ENCODE results near the gene CELSR1. TPM values are rescaled to one million over a fixed set of nuclear protein-coding genes. Genes with fewer than 3 reads are reported as not detected.

Gene CELSR1
- total RNA-seq, 1 experiment from 2014 or later, result 37.6 TPM

GRCh38 chr22:46365166-46365624, 172.2 kb downstream of the CELSR1 start:
- Histone ChIP-seq H3K27ac (no peak overlapping the region), H3F3A (ENCODE audit: insufficient read depth, low read depth) (peaks cover 34% of the 10 kb centered on the region), H3K27me3 (ENCODE audit: insufficient read depth, low read depth) (no peaks in the 10 kb centered on the region), H3K9me3 (ENCODE audit: insufficient read depth, low read depth) (no peaks in the 10 kb centered on the region), H2AFZ (no peak overlapping the region), H3K4me2 (no peak overlapping the region), H3K36me3 (ENCODE audit: low read depth) (no peaks in the 10 kb centered on the region), H4K20me1 (ENCODE audit: insufficient read depth) (0 out of 2 replicates have a peak, but pooled peaks cover 2% of the 10 kb centered on the region), H3K4me1 (replicated peaks; ENCODE audit: insufficient read depth) (no peaks in the 10 kb centered on the region), H3K4me3 (no peak overlapping the region), H3K9me2 (ENCODE audit: insufficient read depth) (no peaks in the 10 kb centered on the region), H3K79me2 (ENCODE audit: low read depth) (no peaks in the 10 kb centered on the region)
- intact Hi-C loops (cut with micrococcal nuclease; ENCODE audit: unreplicated experiment), result no loop called here
- ChIA-PET POLR2A (ENCODE audit: unreplicated experiment) (no interaction called here), CTCF (no interaction called here)
- no TSS peak for BruUV-seq (replicated peaks)
- no peak for TF ChIP-seq EZH2 (IDR thresholded peaks at IDR 0.05; ENCODE audit: low read depth)
- TF ChIP-seq, protein P1, sequence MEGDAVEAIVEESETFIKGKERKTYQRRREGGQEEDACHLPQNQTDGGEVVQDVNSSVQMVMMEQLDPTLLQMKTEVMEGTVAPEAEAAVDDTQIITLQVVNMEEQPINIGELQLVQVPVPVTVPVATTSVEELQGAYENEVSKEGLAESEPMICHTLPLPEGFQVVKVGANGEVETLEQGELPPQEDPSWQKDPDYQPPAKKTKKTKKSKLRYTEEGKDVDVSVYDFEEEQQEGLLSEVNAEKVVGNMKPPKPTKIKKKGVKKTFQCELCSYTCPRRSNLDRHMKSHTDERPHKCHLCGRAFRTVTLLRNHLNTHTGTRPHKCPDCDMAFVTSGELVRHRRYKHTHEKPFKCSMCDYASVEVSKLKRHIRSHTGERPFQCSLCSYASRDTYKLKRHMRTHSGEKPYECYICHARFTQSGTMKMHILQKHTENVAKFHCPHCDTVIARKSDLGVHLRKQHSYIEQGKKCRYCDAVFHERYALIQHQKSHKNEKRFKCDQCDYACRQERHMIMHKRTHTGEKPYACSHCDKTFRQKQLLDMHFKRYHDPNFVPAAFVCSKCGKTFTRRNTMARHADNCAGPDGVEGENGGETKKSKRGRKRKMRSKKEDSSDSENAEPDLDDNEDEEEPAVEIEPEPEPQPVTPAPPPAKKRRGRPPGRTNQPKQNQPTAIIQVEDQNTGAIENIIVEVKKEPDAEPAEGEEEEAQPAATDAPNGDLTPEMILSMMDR (conservative IDR thresholded peaks at IDR 0.05), result no peak
- no peak for DNase-seq

- intact Hi-C loops (cut with micrococcal nuclease; ENCODE audit: unreplicated experiment), result no loop called here
- H4K20me1 ChIP-seq (ENCODE audit: insufficient read depth), result 0 out of 2 replicates have a peak, but pooled peaks cover 9% of the 10 kb centered on the region
- H3K27me3 ChIP-seq (ENCODE audit: insufficient read depth, low read depth), result no peaks in the 10 kb centered on the region
- no peaks in the 10 kb centered on the region for H3K9me2 ChIP-seq (ENCODE audit: insufficient read depth)
- no peak for DNase-seq
- no peaks in the 10 kb centered on the region for H3K4me1 ChIP-seq (replicated peaks; ENCODE audit: insufficient read depth)
- H3K27ac ChIP-seq, result no peak overlapping the region
- H3F3A ChIP-seq (ENCODE audit: insufficient read depth, low read depth), result peaks cover 40% of the 10 kb centered on the region
- no TSS peak for BruUV-seq (replicated peaks)
- no peaks in the 10 kb centered on the region for H3K36me3 ChIP-seq (ENCODE audit: low read depth)
- CTCF ChIA-PET, result no interaction called here
- TF ChIP-seq, protein P1 (conservative IDR thresholded peaks at IDR 0.05), result no peak
- TF ChIP-seq EZH2 (IDR thresholded peaks at IDR 0.05; ENCODE audit: low read depth), result no peak
- H3K4me3 ChIP-seq, result no peak overlapping the region
- POLR2A ChIA-PET (ENCODE audit: unreplicated experiment), result no interaction called here
- no peak overlapping the region for H3K4me2 ChIP-seq
- no peaks in the 10 kb centered on the region for H3K9me3 ChIP-seq (ENCODE audit: insufficient read depth, low read depth)
- no peaks in the 10 kb centered on the region for H3K79me2 ChIP-seq (ENCODE audit: low read depth)
- H2AFZ ChIP-seq, result no peak overlapping the region
These were observed 172.9 kb downstream of the CELSR1 start for GRCh38 chr22:46364341-46365165.

DNA sequence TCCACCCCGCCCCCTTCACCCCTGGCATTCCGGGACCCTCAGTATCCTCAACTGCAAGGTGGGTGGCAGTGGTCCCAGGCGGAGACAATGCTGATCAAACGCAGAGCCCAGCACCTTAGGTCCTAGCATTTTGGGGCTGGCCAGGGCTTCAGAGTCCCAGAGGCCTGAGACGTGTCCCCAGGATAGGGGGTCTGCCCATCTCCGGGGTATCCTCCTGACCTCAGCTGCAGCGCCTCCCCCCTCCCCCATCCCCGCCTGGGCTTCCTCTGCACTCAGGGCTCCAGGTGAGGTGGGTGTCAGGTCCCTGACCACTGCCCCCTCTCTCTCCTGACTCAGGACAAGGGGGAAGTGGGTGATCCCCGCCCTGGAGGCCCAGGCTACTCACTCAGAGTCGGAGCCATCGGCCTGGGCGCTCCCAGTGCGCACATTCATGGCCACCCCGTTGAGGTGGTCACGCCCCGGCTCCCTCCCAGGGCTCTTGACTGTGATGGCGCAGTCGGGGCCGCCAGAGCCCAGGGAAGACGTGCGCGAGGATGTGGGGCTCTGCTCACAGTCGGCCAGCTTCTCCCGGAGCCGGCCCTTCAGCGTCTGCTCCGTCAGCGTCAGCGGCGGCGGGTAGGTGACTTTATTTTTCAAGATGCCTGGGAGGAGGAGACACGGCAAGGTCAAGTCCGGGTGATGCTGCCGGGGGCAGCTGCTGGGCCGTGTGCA, 173.7 kb downstream of the CELSR1 start:
- peaks cover 40% of the 10 kb centered on the region for H3F3A ChIP-seq (ENCODE audit: insufficient read depth, low read depth)
- H3K9me2 ChIP-seq (ENCODE audit: insufficient read depth), result no peaks in the 10 kb centered on the region
- no peaks in the 10 kb centered on the region for H3K27me3 ChIP-seq (ENCODE audit: insufficient read depth, low read depth)
- no peak overlapping the region for H3K27ac ChIP-seq
- DNase-seq, result no peak
- H3K4me1 ChIP-seq (replicated peaks; ENCODE audit: insufficient read depth), result no peaks in the 10 kb centered on the region
- no peak overlapping the region for H3K4me3 ChIP-seq
- 0 out of 2 replicates have a peak, but pooled peaks cover 9% of the 10 kb centered on the region for H4K20me1 ChIP-seq (ENCODE audit: insufficient read depth)
- intact Hi-C loops (cut with micrococcal nuclease; ENCODE audit: unreplicated experiment), result no loop called here
- H3K79me2 ChIP-seq (ENCODE audit: low read depth), result no peaks in the 10 kb centered on the region
- CTCF ChIA-PET, result no interaction called here
- BruUV-seq (replicated peaks), result no TSS peak
- H3K9me3 ChIP-seq (ENCODE audit: insufficient read depth, low read depth), result no peaks in the 10 kb centered on the region
- H2AFZ ChIP-seq, result no peak overlapping the region
- H3K36me3 ChIP-seq (ENCODE audit: low read depth), result no peaks in the 10 kb centered on the region
- TF ChIP-seq EZH2 (IDR thresholded peaks at IDR 0.05; ENCODE audit: low read depth), result no peak
- TF ChIP-seq, protein P1 (conservative IDR thresholded peaks at IDR 0.05), result no peak
- no peak overlapping the region for H3K4me2 ChIP-seq
- POLR2A ChIA-PET (ENCODE audit: unreplicated experiment), result no interaction called here
